Iris pigment epithelial cell (primary cell): Measurements from ENCODE around the gene ATRNL1.

Experiments used
- DNase-seq: peaks from one replicate; pipeline ENCODE4 v3.0.0-alpha.2; 2011; ENCODE audit warnings: low read depth

Gene ATRNL1

GRCh38 chr10:115903207-115903606, 810.0 kb downstream of the ATRNL1 start:
- DNase-seq, result peak; percentile 18

- no peak for DNase-seq
Observed at GRCh38 chr10:115903845-115904244, 810.7 kb downstream of the ATRNL1 start.

GRCh38 chr10:115909037-115909436, 815.9 kb downstream of the ATRNL1 start:
- DNase-seq, result no peak

- no peak for DNase-seq
Observed at GRCh38 chr10:115909962-115910731, 817.0 kb downstream of the ATRNL1 start.

- no peak for DNase-seq
Observed at GRCh38 chr10:115914475-115914874, 821.3 kb downstream of the ATRNL1 start.

GRCh38 chr10:115915429-115915828, 822.3 kb downstream of the ATRNL1 start:
- DNase-seq, result no peak

GRCh38 chr10:115918812-115919211, 825.6 kb downstream of the ATRNL1 start:
- peak; percentile 81 for DNase-seq

- DNase-seq, result peak; percentile 70
Observed at GRCh38 chr10:115921795-115922194, 828.6 kb downstream of the ATRNL1 start.

GRCh38 chr10:115931309-115931708, 838.1 kb downstream of the ATRNL1 start:
- DNase-seq, result no peak

- DNase-seq, result no peak
Observed at GRCh38 chr10:115932099-115932498, 838.9 kb downstream of the ATRNL1 start.

- no peak for DNase-seq
Observed at GRCh38 chr10:115933098-115933497, 839.9 kb downstream of the ATRNL1 start.

- DNase-seq, result no peak
Observed at GRCh38 chr10:115935731-115936130, 842.6 kb downstream of the ATRNL1 start.

- peak; percentile 82 for DNase-seq
Observed at GRCh38 chr10:115936926-115937767, 844.0 kb downstream of the ATRNL1 start.

- no peak for DNase-seq
Observed at GRCh38 chr10:115937768-115938056, 844.5 kb downstream of the ATRNL1 start.

- DNase-seq, result no peak
Observed at GRCh38 chr10:115939101-115939854, 846.1 kb downstream of the ATRNL1 start.

GRCh38 chr10:115941361-115941771, 848.2 kb downstream of the ATRNL1 start:
- DNase-seq, result peak; percentile 70

GRCh38 chr10:115942101-115942500, 848.9 kb downstream of the ATRNL1 start:
- no peak for DNase-seq

- DNase-seq, result no peak
Observed at GRCh38 chr10:115944538-115944937, 851.4 kb downstream of the ATRNL1 start.

- no peak for DNase-seq
Observed at GRCh38 chr10:115945701-115946445, 852.7 kb downstream of the ATRNL1 start.

- peak; percentile 64 for DNase-seq
Observed at GRCh38 chr10:115947104-115947503, 853.9 kb downstream of the ATRNL1 start.

- peak; percentile 56 for DNase-seq
Observed at GRCh38 chr10:115948465-115948864, 855.3 kb downstream of the ATRNL1 start.

- DNase-seq, result no peak
Observed at GRCh38 chr10:115949282-115949844, 856.2 kb downstream of the ATRNL1 start.
